Measurements from ENCODE around the gene MRPL50. TPM values are rescaled to one million over a fixed set of nuclear protein-coding genes. Genes with fewer than 3 reads are reported as not detected.

Gene MRPL50
- total RNA-seq, result 16.3 and 16.6 TPM in 2 replicates

GRCh38 chr9:101398068-101398929 is at the start of gene MRPL50, which contains the start of gene ZNF189:
Gene MRPL50, minus strand, starts transcription at chr9:101398618. Its CDS starts 26 bp downstream, at chr9:101398592.
Gene ZNF189, plus strand, starts transcription at chr9:101398851. Its CDS starts 306 bp downstream, at chr9:101399157.
- H3K9me3 Mint-ChIP-seq, result peaks cover 33% of the 10 kb centered on the region
- peaks cover 45% of the 10 kb centered on the region for H3K4me1 Mint-ChIP-seq (ENCODE audit: low read depth)
- no peaks in the 10 kb centered on the region for H3K27me3 Mint-ChIP-seq (ENCODE audit: insufficient read depth)
- H3K36me3 Mint-ChIP-seq (ENCODE audit: low read depth), result peaks cover 70% of the 10 kb centered on the region
- H3K4me3 Mint-ChIP-seq, result peak within 1 kb of the TSS; percentile 98
- DNase-seq (ENCODE audit: low spot score), result peak; percentile 95
- intact Hi-C loops (cut with micrococcal nuclease), result loop anchor here (1.0 to 5.0 kb wide), 7 partner anchors 49 to 1299 kb away; partner anchors contain the start of genes INVS, RNF20 and TEX10
- peak within 1 kb of the TSS; percentile 99 for H3K27ac Mint-ChIP-seq

- Mint-ChIP-seq H3K4me3 (no peak overlapping the region), H3K36me3 (ENCODE audit: low read depth) (no peaks in the 10 kb centered on the region), H3K9me3 (no peaks in the 10 kb centered on the region), H3K27ac (no peak overlapping the region), H3K27me3 (ENCODE audit: insufficient read depth) (peaks cover 30% of the 10 kb centered on the region), H3K4me1 (ENCODE audit: low read depth) (peaks cover 5% of the 10 kb centered on the region)
- DNase-seq (ENCODE audit: low spot score), result no peak
- intact Hi-C loops (cut with micrococcal nuclease), result loop anchor here (5.0 kb wide), 1 partner anchor 49 kb away; the partner anchor contains the start of genes MRPL50 and ZNF189
These were observed 48.3 kb upstream of the MRPL50 start for GRCh38 chr9:101446732-101447131.

DNA sequence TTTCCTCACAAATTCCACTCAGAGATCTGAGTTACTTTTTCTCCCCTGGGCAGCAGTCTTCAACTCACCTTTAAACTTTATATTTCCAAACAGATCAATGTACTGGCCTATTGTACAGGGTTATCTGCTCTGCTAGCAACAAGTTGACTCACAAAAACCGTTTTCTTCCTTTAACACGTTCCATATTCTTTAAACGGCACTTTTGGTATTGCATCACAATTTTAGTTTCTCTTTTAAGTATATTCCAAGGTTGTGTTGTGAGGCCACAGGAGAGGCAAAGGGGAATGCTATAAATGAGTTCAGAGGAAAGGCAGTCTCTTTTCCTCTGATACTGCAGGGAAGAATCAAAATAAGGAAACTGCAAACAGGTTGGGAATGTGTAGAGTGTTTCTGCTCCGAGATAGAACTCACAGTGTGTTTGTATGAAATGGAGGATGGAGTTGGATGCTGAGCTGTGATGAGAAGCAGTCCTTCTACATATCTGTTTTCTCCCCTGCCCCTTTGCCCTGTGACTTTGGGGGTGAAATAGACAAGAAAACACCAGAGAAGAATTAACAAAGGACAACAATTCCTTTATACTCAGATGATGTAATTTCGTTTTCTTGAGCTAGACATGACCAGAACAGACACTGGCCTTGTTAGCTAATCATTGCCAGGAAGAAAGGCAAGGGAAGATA is 47.1 kb upstream of the MRPL50 start:
- Mint-ChIP-seq H3K4me3 (no peak overlapping the region), H3K27ac (no peak overlapping the region), H3K4me1 (ENCODE audit: low read depth) (peaks cover 5% of the 10 kb centered on the region), H3K9me3 (no peaks in the 10 kb centered on the region), H3K36me3 (ENCODE audit: low read depth) (no peaks in the 10 kb centered on the region), H3K27me3 (ENCODE audit: insufficient read depth) (peaks cover 23% of the 10 kb centered on the region)
- DNase-seq (ENCODE audit: low spot score), result no peak
- intact Hi-C loops (cut with micrococcal nuclease), result loop anchor here (5.0 kb wide), 1 partner anchor 48 kb away; the partner anchor contains the start of genes MRPL50 and ZNF189

DNA sequence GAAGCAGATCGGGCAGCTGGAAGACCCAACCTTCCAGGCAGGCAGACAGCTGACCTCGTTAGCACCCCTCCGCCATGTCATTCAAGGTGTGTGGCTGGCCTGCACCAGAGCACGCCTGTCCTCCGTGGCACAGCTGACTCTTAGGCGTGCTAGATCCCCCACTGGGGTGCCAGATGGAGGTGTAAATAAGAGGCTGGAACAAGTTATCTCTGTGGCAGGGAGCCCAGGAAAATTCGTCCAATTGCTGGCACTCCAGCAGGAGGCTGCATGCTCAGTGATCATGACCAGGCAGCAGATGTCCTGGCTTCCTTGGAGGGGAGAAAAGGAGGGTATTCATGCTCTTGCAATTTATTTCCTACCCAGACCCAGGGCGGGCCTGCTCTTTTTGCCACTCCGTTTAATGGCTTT is 45.0 kb upstream of the MRPL50 start:
- H3K4me3 Mint-ChIP-seq, result no peak overlapping the region
- intact Hi-C loops (cut with micrococcal nuclease), result no loop called here
- no peaks in the 10 kb centered on the region for H3K9me3 Mint-ChIP-seq

DNA sequence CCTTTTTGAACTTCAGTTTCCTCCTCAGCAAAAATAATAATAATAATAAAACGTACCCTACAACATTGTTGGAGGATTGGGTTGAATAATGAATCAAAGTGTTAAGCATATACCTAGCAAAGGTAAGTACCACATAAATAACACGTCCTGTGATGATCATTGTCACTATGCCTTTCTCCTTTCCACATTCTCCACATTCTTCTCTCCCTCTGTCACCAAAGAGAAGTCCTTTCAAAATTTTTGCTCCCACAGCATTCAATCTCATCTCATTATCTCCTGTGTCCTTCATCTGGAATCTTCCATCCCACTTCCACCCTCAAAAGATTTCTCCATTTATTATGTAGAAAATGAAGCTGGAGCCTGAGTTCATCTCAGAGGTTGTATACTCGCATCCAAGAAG is 44.3 kb upstream of the MRPL50 start:
- Mint-ChIP-seq H3K4me3 (no peak overlapping the region), H3K9me3 (no peaks in the 10 kb centered on the region), H3K36me3 (ENCODE audit: low read depth) (no peaks in the 10 kb centered on the region), H3K27me3 (ENCODE audit: insufficient read depth) (peaks cover 6% of the 10 kb centered on the region), H3K27ac (no peak overlapping the region), H3K4me1 (ENCODE audit: low read depth) (no peaks in the 10 kb centered on the region)
- intact Hi-C loops (cut with micrococcal nuclease), result no loop called here
- no peak for DNase-seq (ENCODE audit: low spot score)

More for the DNA sequence above, 45.0 kb upstream of the MRPL50 start:
- Mint-ChIP-seq H3K27ac (no peak overlapping the region), H3K36me3 (ENCODE audit: low read depth) (no peaks in the 10 kb centered on the region), H3K4me1 (ENCODE audit: low read depth) (peaks cover under 1% of the 10 kb centered on the region), H3K27me3 (ENCODE audit: insufficient read depth) (peaks cover 10% of the 10 kb centered on the region)
- no peak for DNase-seq (ENCODE audit: low spot score)

DNA sequence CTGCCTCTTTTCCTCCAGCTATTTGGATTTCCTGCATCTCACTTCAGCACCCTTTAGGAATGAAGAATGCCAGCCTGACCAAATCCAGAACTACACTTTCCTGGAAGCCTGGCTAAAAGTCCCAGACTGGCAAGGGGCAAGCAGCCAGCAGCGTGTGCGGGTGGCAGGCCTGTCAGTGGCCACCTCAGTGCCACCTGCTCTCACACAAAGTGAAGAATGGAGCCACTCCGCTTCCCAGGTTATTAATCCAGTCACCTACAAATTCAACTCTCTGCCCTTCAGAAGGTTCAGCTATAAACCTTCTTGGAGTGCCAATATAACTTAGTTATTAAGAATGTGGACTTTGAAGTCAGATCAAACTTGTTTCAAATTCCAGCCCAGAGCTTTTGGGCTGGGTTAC is 43.9 kb upstream of the MRPL50 start:
- Mint-ChIP-seq H3K9me3 (no peaks in the 10 kb centered on the region), H3K27me3 (ENCODE audit: insufficient read depth) (peaks cover 6% of the 10 kb centered on the region), H3K4me1 (ENCODE audit: low read depth) (no peaks in the 10 kb centered on the region), H3K27ac (no peak overlapping the region), H3K36me3 (ENCODE audit: low read depth) (no peaks in the 10 kb centered on the region), H3K4me3 (no peak overlapping the region)
- DNase-seq (ENCODE audit: low spot score), result no peak
- intact Hi-C loops (cut with micrococcal nuclease), result no loop called here

DNA sequence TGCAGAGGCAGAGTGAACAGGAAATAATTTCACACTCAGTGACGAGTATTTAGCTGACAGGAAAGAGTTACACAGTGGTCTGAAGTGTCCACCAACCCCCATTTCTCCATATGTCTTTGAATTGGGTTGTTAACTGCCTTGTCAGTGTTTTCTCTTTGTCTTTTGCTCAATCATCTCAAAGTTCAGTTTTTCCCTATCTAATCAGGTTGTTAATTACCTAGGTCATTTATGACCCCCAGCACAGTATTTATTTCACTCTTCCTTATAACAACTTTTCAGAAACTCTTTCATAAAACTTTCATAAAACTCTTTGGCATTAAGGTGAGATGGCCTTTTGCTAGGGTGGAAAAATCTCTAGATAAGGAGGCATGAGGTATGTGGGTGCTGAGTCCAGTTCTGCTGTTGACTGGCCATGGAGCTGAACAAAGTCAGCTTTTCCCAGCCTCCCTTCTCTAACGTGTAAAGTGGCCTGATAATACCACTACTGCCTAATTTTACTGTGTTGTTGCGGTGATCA is 42.4 kb upstream of the MRPL50 start:
- no peak for DNase-seq (ENCODE audit: low spot score)
- no peaks in the 10 kb centered on the region for H3K36me3 Mint-ChIP-seq (ENCODE audit: low read depth)
- no peak overlapping the region for H3K4me3 Mint-ChIP-seq
- intact Hi-C loops (cut with micrococcal nuclease), result no loop called here
- H3K9me3 Mint-ChIP-seq, result no peaks in the 10 kb centered on the region
- H3K27me3 Mint-ChIP-seq (ENCODE audit: insufficient read depth), result peaks cover 4% of the 10 kb centered on the region
- no peak overlapping the region for H3K27ac Mint-ChIP-seq
- H3K4me1 Mint-ChIP-seq (ENCODE audit: low read depth), result no peaks in the 10 kb centered on the region

- Mint-ChIP-seq H3K36me3 (ENCODE audit: low read depth) (no peaks in the 10 kb centered on the region), H3K9me3 (no peaks in the 10 kb centered on the region), H3K27ac (no peak overlapping the region), H3K4me1 (ENCODE audit: low read depth) (no peaks in the 10 kb centered on the region), H3K4me3 (no peak overlapping the region), H3K27me3 (ENCODE audit: insufficient read depth) (peaks cover 5% of the 10 kb centered on the region)
- intact Hi-C loops (cut with micrococcal nuclease), result no loop called here
- DNase-seq (ENCODE audit: low spot score), result no peak
These were observed 40.1 kb upstream of the MRPL50 start for GRCh38 chr9:101438523-101438922.

- Mint-ChIP-seq H3K4me3 (no peak overlapping the region), H3K27me3 (ENCODE audit: insufficient read depth) (peaks cover 5% of the 10 kb centered on the region), H3K4me1 (ENCODE audit: low read depth) (no peaks in the 10 kb centered on the region), H3K36me3 (ENCODE audit: low read depth) (no peaks in the 10 kb centered on the region), H3K9me3 (no peaks in the 10 kb centered on the region), H3K27ac (no peak overlapping the region)
- no peak for DNase-seq (ENCODE audit: low spot score)
- intact Hi-C loops (cut with micrococcal nuclease), result no loop called here
These were observed 39.4 kb upstream of the MRPL50 start for GRCh38 chr9:101437806-101438232.

DNA sequence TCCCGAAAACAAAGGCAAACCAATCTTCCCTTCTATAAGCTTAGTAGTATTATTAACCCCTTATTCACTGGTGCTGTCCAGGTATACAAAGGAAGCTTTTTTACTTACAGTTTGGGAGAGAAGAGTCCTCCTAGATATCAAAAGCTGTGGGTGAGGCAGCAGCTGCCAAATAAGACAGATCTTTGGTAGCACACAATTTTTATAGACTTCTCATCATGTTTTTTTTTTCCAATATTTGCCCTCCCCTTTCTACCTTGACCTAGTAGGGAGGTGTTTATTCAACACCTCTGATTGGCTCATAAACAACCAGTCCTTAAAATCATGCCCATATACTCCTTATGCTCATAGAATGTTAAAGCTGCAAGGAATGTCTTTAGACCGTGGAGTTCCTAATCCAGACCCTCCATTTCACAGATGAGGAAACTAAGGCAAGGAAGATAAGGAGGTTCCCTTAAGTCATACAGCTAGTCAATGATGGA is 37.2 kb upstream of the MRPL50 start, which contains the start of gene ALDOB:
TSS of gene ALDOB (minus strand) at position 174 of the 479 bp plus-strand sequence. CDS start 4,887 bp downstream, outside the sequence.
- Mint-ChIP-seq H3K4me1 (ENCODE audit: low read depth) (no peaks in the 10 kb centered on the region), H3K4me3 (no peak within 1 kb of the TSS), H3K27me3 (ENCODE audit: insufficient read depth) (peaks cover 6% of the 10 kb centered on the region), H3K36me3 (ENCODE audit: low read depth) (no peaks in the 10 kb centered on the region), H3K27ac (no peak within 1 kb of the TSS), H3K9me3 (no peaks in the 10 kb centered on the region)
- DNase-seq (ENCODE audit: low spot score), result no peak
- intact Hi-C loops (cut with micrococcal nuclease), result no loop called here

GRCh38 chr9:101434998-101435397 is 36.6 kb upstream of the MRPL50 start:
- no peaks in the 10 kb centered on the region for H3K9me3 Mint-ChIP-seq
- H3K4me3 Mint-ChIP-seq, result no peak overlapping the region
- no peak overlapping the region for H3K27ac Mint-ChIP-seq
- intact Hi-C loops (cut with micrococcal nuclease), result no loop called here
- no peaks in the 10 kb centered on the region for H3K36me3 Mint-ChIP-seq (ENCODE audit: low read depth)
- DNase-seq (ENCODE audit: low spot score), result no peak
- no peaks in the 10 kb centered on the region for H3K4me1 Mint-ChIP-seq (ENCODE audit: low read depth)
- H3K27me3 Mint-ChIP-seq (ENCODE audit: insufficient read depth), result peaks cover 7% of the 10 kb centered on the region

DNA sequence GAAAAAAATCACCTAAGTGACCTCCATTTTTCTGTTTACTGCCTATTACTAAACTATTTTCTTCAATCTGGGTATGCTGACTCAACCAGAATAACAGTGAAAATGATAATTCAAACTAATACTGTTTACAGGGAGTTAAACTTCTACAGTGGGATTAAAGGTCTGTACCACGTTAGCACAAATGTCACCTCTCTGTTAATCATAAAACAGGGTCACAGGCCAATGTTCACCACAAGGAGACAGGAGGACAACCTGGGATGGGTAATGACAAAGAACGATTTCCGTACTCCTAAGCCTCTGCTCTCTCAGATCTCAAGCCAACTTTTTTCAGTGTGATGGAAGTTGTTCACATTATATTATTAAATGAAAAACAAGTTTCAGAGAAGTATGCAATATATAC is 34.8 kb upstream of the MRPL50 start:
- intact Hi-C loops (cut with micrococcal nuclease), result no loop called here
- H3K36me3 Mint-ChIP-seq (ENCODE audit: low read depth), result no peaks in the 10 kb centered on the region
- DNase-seq (ENCODE audit: low spot score), result no peak
- no peak overlapping the region for H3K27ac Mint-ChIP-seq
- H3K4me3 Mint-ChIP-seq, result no peak overlapping the region
- no peaks in the 10 kb centered on the region for H3K4me1 Mint-ChIP-seq (ENCODE audit: low read depth)
- peaks cover 4% of the 10 kb centered on the region for H3K27me3 Mint-ChIP-seq (ENCODE audit: insufficient read depth)
- no peaks in the 10 kb centered on the region for H3K9me3 Mint-ChIP-seq
